Measurements from ENCODE around the gene ABCA9.
"Not testable (repeated sequence)": the region's sequence is repeated elsewhere in the genome, so short reads cannot be mapped to it uniquely, and the experiment has no call there.

ABCA9 gene, protein sequence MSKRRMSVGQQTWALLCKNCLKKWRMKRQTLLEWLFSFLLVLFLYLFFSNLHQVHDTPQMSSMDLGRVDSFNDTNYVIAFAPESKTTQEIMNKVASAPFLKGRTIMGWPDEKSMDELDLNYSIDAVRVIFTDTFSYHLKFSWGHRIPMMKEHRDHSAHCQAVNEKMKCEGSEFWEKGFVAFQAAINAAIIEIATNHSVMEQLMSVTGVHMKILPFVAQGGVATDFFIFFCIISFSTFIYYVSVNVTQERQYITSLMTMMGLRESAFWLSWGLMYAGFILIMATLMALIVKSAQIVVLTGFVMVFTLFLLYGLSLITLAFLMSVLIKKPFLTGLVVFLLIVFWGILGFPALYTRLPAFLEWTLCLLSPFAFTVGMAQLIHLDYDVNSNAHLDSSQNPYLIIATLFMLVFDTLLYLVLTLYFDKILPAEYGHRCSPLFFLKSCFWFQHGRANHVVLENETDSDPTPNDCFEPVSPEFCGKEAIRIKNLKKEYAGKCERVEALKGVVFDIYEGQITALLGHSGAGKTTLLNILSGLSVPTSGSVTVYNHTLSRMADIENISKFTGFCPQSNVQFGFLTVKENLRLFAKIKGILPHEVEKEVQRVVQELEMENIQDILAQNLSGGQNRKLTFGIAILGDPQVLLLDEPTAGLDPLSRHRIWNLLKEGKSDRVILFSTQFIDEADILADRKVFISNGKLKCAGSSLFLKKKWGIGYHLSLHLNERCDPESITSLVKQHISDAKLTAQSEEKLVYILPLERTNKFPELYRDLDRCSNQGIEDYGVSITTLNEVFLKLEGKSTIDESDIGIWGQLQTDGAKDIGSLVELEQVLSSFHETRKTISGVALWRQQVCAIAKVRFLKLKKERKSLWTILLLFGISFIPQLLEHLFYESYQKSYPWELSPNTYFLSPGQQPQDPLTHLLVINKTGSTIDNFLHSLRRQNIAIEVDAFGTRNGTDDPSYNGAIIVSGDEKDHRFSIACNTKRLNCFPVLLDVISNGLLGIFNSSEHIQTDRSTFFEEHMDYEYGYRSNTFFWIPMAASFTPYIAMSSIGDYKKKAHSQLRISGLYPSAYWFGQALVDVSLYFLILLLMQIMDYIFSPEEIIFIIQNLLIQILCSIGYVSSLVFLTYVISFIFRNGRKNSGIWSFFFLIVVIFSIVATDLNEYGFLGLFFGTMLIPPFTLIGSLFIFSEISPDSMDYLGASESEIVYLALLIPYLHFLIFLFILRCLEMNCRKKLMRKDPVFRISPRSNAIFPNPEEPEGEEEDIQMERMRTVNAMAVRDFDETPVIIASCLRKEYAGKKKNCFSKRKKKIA (N-terminal part only)

GRCh38 chr17:69060822-69061221 lies at the start of gene ABCA9:
Gene ABCA9, minus strand, starts transcription at chr17:69060927. Its CDS starts 9,801 bp downstream, at chr17:69051126.
- no peak for DNase-seq (ENCODE audit: low read depth in 2 of 2)

GRCh38 chr17:69105907-69106730 lies 45.4 kb upstream of the ABCA9 start:
- DNase-seq (ENCODE audit: low read depth in 2 of 2), result no peak

DNA sequence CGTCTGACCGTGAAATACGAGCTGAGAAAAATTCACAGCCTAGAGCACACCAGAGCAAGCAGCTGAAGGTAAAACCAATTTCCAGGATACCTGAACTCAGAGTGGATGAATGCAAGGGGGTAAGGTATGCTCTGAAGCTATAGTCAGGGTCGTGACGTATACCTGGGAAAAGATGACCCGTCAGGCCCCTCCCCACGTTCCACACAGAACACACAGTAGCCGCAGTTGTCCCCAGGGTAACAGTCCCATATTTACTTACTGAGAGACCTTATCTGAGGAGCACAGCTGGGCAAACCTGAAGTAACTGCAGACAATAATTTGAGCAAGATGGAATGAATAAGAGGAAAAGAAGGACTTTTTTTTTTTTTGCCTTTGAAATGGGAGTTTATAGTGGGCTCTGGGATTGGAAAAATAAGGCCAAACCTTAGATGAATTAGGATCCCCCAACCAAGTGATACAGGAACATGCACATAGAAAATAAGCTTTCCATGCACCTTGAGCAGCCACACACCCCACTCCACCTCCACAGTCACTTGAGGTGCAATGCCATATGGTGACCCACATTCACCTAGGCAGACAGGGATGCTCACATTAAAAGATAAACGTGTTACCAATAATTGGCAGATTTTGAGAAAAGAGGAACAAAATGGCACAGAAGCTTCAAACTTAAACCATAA lies 43.0 kb upstream of the ABCA9 start:
- DNase-seq (ENCODE audit: low read depth in 2 of 2), result no peak

DNA sequence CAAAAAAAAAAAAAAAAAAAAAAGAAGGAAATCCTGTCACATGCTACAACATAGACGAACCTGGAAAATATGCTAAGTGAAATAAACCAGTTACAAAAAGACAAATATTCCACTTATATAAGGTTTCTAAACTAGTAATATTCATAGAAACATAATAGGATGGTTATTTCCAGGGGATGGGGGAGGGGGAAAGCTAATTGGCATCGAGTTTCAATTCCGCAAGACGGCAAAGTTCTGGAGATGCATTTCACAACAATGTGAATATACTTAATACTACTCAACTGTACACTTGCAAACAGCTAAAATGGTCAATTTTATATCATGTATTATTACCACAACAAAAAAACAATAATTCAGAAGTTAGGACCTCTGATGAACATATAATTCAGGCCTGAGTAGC lies 37.9 kb upstream of the ABCA9 start:
- DNase-seq (ENCODE audit: low read depth in 2 of 2), result no peak

DNA sequence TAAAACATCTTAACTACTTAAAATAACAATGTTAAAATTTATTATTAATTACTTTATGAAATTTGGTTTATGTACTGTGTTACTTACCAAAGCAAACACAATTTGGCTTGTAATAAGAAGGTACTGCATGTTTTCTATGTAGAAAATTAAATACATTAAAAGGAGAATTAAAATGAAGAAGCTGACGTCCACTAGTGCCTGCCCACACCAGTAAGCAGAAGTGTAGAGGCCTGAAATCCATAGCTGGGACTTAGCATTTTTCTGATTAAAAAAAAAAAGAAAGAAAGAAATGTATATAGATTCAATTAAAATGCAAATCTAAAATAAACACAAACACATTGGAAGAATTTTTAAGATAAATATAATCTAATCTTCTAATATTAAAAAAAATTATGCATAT lies 35.8 kb upstream of the ABCA9 start:
- DNase-seq (ENCODE audit: low read depth in 2 of 2), result no peak

GRCh38 chr17:69093995-69094394 lies 33.3 kb upstream of the ABCA9 start:
- DNase-seq (ENCODE audit: low read depth in 2 of 2), result no peak

DNA sequence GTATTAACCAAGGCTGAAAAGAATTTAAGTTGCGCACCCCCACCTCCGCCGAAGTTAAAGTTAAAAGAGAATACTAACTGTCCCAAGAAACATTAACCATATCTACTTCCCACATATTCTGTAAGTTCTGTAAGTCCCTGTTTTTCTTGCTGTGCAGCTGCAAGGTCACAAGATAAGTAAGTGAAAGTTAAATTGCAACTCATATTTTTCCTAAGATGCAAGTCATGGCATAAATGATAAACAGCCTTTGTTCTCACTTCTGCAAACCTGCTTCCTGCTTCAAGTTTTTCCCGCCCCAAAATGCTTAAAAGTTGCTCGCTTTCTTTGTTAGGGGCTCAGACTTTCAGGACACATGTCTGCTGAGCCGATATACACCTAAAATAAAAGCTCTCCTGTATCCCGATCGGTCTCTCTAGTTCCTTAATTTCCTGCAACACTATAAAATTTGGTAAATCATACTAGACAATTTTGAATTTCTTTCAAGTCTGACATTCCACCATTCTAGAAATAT lies 32.6 kb upstream of the ABCA9 start:
- DNase-seq (ENCODE audit: low read depth in 2 of 2), result no peak

DNA sequence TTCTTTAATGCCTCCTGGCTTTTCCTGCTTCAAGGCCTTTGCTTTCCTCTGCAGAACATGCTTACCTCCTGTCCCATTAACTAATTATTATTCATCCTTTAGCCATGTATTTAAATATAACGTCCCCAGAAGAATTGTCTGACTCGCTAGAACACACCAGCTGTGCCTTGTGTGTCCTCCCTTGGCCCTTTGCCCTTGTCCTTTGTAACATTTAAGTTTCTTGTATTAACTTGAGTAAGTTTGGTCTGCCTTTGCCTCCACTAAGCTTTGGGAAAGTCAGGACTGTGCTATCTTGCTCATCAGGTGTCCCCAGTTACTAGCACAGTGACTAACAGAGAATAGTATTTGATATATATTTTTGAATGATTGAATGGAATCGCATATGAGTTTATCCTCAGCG lies 29.6 kb upstream of the ABCA9 start:
- no peak for DNase-seq (ENCODE audit: low read depth in 2 of 2)

DNA sequence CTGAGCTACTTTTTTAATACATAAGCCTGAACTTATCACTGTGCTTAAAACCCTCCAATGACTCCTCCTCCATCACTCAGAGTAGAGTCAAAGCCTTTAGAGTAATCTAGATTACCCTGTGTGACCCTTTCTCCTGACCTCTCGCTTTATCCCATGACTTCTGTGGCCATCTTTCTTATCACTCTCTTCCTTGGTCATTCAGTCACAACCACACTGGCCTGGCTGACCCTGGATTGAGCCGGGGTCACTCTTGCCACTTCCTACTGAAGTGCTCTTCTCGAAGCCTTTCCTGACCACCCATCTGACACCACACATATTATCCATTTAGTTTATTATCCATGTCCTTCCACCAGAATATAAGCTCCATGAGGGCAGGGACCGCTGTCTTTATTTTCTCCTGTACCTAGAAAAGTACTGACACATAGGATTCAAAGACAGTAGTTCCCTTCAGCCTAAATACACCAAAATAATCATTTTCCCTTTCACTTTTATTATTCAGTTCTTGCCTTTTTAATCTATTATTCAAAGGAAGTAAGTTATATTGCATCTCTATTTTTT lies 28.0 kb upstream of the ABCA9 start:
- no peak for DNase-seq (ENCODE audit: low read depth in 2 of 2)

GRCh38 chr17:69086641-69087040 lies 25.9 kb upstream of the ABCA9 start:
- no peak for DNase-seq (ENCODE audit: low read depth in 2 of 2)

DNA sequence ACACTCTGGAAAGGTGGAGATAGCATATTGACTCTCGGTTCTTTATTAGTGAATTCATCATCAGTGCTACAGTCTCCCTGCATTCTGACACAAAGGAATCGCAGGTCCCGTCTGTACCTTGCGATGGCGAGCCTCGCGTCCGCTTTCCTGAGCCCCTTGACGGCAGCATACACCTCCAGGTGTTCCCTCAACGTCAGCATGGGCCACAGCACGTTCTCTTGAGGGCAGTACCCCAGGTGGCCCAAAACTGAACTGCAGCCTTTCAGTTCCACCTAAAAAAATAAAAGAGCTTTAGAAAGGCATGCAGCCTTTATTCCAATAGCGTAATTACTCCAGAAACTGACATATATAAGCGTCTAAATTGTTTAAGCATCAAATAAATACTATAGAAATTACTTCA lies 24.2 kb upstream of the ABCA9 start:
- no peak for DNase-seq (ENCODE audit: low read depth in 2 of 2)

GRCh38 chr17:69082696-69083095 lies 22.0 kb upstream of the ABCA9 start:
- no peak for DNase-seq (ENCODE audit: low read depth in 2 of 2)

GRCh38 chr17:69078864-69079263 lies 18.1 kb upstream of the ABCA9 start:
- DNase-seq (ENCODE audit: low read depth in 2 of 2), result no peak

DNA sequence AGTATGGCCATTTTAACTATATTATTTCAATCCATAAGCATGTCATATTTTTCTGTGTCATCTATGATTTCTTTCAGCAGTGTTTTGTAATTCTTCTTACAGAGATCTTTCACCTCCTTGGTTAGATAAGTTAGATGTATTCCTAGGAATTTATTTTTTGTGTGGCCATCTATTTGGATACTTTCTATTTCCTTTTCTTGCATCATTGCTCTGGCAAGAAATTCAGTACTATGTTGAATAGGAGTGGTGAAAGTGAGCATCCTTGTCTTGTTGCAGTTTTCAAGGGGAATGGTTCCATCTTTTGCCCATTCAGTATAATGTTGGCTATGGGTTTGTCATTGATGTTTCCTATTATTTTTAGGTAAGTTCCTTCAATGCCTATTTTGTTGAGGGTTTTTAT lies 15.1 kb upstream of the ABCA9 start:
- no peak for DNase-seq (ENCODE audit: low read depth in 2 of 2)

GRCh38 chr17:69073392-69073791 lies 12.7 kb upstream of the ABCA9 start:
- DNase-seq (ENCODE audit: low read depth in 2 of 2), result not testable (repeated sequence)

DNA sequence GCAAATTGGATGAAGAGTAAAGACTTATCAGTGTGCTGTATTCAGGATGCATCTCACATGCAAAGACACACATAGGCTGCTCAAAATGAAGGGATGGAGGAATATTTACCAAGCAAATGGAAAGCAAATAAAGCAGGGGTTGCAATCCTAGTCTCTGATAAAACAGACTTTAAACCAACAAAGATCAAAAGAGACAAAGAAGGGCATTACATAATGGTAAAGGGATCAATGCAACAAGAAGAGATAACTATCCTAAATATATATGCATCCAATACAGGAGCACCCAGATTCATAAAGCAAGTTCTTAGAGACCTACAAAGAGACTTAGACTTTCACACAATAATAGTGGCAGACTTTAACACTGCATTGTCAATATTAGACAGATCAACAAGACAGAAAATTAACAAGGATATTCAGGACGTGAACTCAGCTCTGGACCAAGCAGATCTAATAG lies 12.1 kb upstream of the ABCA9 start:
- not testable (repeated sequence) for DNase-seq (ENCODE audit: low read depth in 2 of 2)

DNA sequence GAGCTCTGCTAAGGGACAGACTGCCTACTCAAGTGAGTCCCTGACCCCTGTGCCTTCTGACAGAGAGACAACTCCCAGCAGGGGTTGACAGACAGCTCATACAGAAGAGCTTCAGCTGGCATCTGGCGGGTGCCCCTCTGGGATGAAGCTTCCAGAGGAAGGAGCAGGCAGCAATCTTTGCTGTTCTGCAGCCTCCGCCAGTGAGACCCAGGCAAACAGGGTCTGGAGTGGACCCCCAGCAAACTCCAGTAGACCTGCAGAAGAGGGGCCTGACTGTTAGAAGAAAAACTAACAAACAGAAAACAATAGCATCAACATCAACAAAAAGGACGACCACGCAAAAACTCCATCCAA lies 10.5 kb upstream of the ABCA9 start:
- DNase-seq (ENCODE audit: low read depth in 2 of 2), result not testable (repeated sequence)

DNA sequence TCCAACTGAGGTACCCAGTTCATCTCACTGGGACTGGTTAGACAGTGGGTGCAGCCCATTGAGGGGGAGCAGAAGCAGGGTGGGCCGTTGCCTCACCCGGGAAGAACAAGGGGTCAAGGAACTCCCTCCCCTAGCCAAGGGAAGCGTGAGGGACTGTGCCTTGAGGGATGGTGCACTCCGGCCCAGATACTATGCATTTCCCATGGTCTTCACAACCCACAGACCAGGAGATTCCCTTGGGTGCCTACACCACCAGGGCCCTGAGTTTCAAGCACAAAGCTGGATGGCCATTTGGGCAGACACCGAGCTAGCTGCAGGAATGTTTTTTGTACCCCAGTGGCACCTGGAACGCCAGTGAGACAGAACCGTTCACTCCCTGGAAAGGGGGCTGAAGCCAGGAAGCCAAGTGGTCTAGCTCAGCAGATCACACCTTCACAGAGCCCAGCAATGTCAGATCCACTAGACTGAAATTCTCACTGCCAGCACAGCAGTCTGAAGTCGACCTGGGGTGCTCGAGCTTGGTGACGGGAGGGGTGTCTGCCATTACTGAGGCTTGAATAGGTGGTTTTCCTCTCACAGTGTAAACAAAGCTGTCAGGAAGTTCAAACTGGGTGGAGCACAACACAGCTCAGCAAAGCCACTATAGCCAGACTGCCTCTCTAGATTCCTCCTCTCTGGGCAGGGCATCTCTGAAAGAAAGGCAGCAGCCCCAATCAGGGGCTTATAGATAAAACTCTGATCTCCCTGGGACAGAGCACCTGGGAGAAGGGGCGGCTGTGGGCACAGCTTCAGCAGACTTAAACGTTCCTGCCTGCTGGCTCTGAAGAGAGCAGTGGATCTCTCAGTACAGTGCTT lies 9.9 kb upstream of the ABCA9 start:
- DNase-seq (ENCODE audit: low read depth in 2 of 2), result not testable (repeated sequence)

DNA sequence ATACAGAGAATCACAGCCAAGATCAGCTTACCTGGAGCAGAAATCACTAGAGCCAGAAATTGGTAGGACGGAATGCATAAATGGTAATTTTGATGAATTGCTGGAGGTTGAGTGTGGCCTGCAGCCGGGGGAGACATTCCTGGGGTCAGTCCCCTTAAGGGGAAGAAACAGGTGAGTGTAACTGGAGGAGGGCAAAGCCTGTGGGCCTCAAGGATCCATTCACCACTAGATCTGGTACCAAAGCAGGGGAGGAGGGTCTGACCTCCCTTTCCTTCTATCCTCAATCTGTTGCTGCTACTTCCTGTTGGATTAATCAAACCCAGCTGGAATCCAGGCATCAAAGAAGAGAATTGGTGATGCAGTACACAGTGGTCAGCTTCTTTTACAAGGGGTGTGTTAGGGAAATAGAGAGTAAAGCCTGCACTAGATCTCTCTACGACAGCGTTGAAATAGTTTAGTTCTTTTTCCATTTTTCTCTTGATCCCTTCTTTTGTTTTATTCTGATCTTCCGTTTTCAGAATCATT lies 8.6 kb upstream of the ABCA9 start:
- DNase-seq (ENCODE audit: low read depth in 2 of 2), result no peak
